Neural cell (in vitro differentiated cells): ENCODE measurements around the gene TSPAN9. TPM values are rescaled to one million over a fixed set of nuclear protein-coding genes. Genes with fewer than 3 reads are reported as not detected.

Experiments
- H2AFZ ChIP-seq: fragments of 200-600, 300-800 bp; sonication (generic), shearing (Covaris generic); 2 replicates; pipeline ENCODE4 v1.6.0; 2014; ENCODE audit warnings: low read depth, mild to moderate bottlenecking, antibody characterized with exemption, low read length, moderate library complexity
- H3F3A ChIP-seq: fragments of 200-600 bp; shearing (Covaris generic); 2 replicates; pipeline ENCODE4 v1.6.1; 2016; ENCODE audit warnings: mild to moderate bottlenecking, moderate library complexity, mixed read lengths, antibody characterized with exemption, low read length; ENCODE audit not compliant: insufficient read depth, poor library complexity, severe bottlenecking
- H3K27ac ChIP-seq: fragments of 200-600, 300-800 bp; sonication (generic), shearing (Covaris generic); 2 replicates; pipeline ENCODE4 v1.5.1; 2014; ENCODE audit warnings: mild to moderate bottlenecking, low read length, moderate library complexity
- H3K27me3 ChIP-seq: fragments of 300-800, 200-600 bp; sonication (generic), shearing (Covaris generic); 2 replicates; pipeline ENCODE4 v1.6.0; 2014; ENCODE audit warnings: mild to moderate bottlenecking, low read depth, low read length, moderate library complexity; ENCODE audit not compliant: insufficient read depth
- H3K36me3 ChIP-seq: fragments of 300-800, 200-600 bp; sonication (generic), shearing (Covaris generic); 2 replicates; pipeline ENCODE4 v1.5.1; 2014; ENCODE audit warnings: mild to moderate bottlenecking, antibody characterized with exemption, low read length, moderate library complexity; ENCODE audit not compliant: insufficient read depth
- H3K4me2 ChIP-seq: fragments of 300-800, 200-600 bp; sonication (generic), shearing (Covaris generic); 2 replicates; pipeline ENCODE4 v1.6.0; 2014; ENCODE audit warnings: mild to moderate bottlenecking, low read length
- H3K4me3 ChIP-seq: fragments of 300-800, 200-600 bp; sonication (generic), shearing (Covaris generic); 2 replicates; pipeline ENCODE4 v1.5.1; 2014; ENCODE audit warnings: mild to moderate bottlenecking, low read length, moderate library complexity
- H3K79me2 ChIP-seq: fragments of 200-600 bp; shearing (Covaris generic); replicated peaks from 2 replicates; pipeline ENCODE4 v1.6.0; 2014; ENCODE audit warnings: mild to moderate bottlenecking, low read length, moderate library complexity; ENCODE audit not compliant: insufficient read depth
- H3K9ac ChIP-seq: fragments of 300-800, 200-600 bp; sonication (generic), shearing (Covaris generic); 2 replicates; pipeline ENCODE4 v1.6.1; 2016; ENCODE audit warnings: mild to moderate bottlenecking, low read length, mixed read lengths
- H3K9me2 ChIP-seq: fragments of 200-600 bp; shearing (Covaris generic); 2 replicates; pipeline ENCODE4 v1.6.1; 2016; ENCODE audit warnings: mild to moderate bottlenecking, low read length, mixed read lengths; ENCODE audit not compliant: insufficient read depth
- H3K9me3 ChIP-seq: fragments of 200-600, 300-800 bp; sonication (generic), shearing (Covaris generic); 2 replicates; pipeline ENCODE4 v1.6.1; 2016; ENCODE audit warnings: mild to moderate bottlenecking, mixed run types, low read length, moderate library complexity, mixed read lengths
- H4K20me1 ChIP-seq: fragments of 200-600 bp; shearing (Covaris generic); 2 replicates; pipeline ENCODE4 v1.6.1; 2016; ENCODE audit warnings: mild to moderate bottlenecking, mixed run types; ENCODE audit not compliant: insufficient read depth
- CTCF ChIP-seq: fragments of 450-650 bp; IDR thresholded peaks from 2 replicates; pipeline ENCODE4 v1.5.1; 2014; ENCODE audit warnings: antibody characterized with exemption, mild to moderate bottlenecking, moderate library complexity; ENCODE audit not compliant: poor library complexity, severe bottlenecking
- EP300 ChIP-seq: fragments of 450-650 bp; conservative IDR thresholded peaks from 2 replicates; pipeline ENCODE4 v1.6.1; 2014; ENCODE audit warnings: antibody characterized with exemption, mild to moderate bottlenecking, moderate library complexity; ENCODE audit not compliant: poor library complexity, severe bottlenecking
- EZH2 ChIP-seq: fragments of 200-600, 300-800 bp; shearing (Covaris generic), sonication (generic); IDR thresholded peaks from 2 replicates; pipeline ENCODE4 v1.6.1; 2014; ENCODE audit warnings: antibody characterized with exemption, low read length, borderline replicate concordance, mild to moderate bottlenecking; ENCODE audit not compliant: insufficient read depth, poor library complexity, severe bottlenecking
- MXI1 ChIP-seq: fragments of 450-650 bp; conservative IDR thresholded peaks from 2 replicates; pipeline ENCODE4 v1.6.1; 2014; ENCODE audit warnings: antibody characterized with exemption, mild to moderate bottlenecking; ENCODE audit not compliant: poor library complexity, severe bottlenecking
- POLR2AphosphoS5 ChIP-seq: IDR thresholded peaks from 2 replicates; pipeline ENCODE4 v1.6.1; 2012
- RAD21 ChIP-seq: fragments of 450-650 bp; conservative IDR thresholded peaks from 2 replicates; pipeline ENCODE4 v1.6.1; 2014; ENCODE audit warnings: antibody characterized with exemption, mild to moderate bottlenecking, moderate library complexity
- SMC3 ChIP-seq: fragments of 450-650 bp; conservative IDR thresholded peaks from 2 replicates; pipeline ENCODE4 v1.6.1; 2014; ENCODE audit warnings: antibody characterized with exemption, mild to moderate bottlenecking, moderate library complexity; ENCODE audit not compliant: poor library complexity
- TAF1 ChIP-seq: IDR thresholded peaks from 2 replicates; pipeline ENCODE4 v1.6.1; 2012; ENCODE audit warnings: low read depth
- polyA plus RNA-seq: library from polyadenylated mRNA; depleted of rRNA; stranded (reverse); fragments of >200 nt; gene quantifications from 2 replicates; pipeline ENCODE4 v1.2.3, GENCODE V29; 2014
- TF ChIP-seq, protein P1 (sequence below): IDR thresholded peaks from 2 replicates; pipeline ENCODE4 v1.6.1; 2012; ENCODE audit warnings: borderline replicate concordance

Gene TSPAN9
- polyA plus RNA-seq, 1 donor from 2014 or later, result 11.9 TPM

GRCh38 chr12:3152011-3152511 is 74.9 kb downstream of the TSPAN9 start:
- Histone ChIP-seq H3K27me3 (no peaks in the 10 kb centered on the region), H3K9me3 (no peaks in the 10 kb centered on the region), H3F3A (no peaks in the 10 kb centered on the region), H3K4me2 (no peak overlapping the region), H3K27ac (no peak overlapping the region), H3K9ac (no peak overlapping the region), H3K4me3 (no peak overlapping the region), H3K79me2 (no peaks in the 10 kb centered on the region), H4K20me1 (no peaks in the 10 kb centered on the region), H3K9me2 (no peaks in the 10 kb centered on the region), H2AFZ (no peak overlapping the region), H3K36me3 (no peaks in the 10 kb centered on the region)
- TF ChIP-seq CTCF (no peak), RAD21 (no peak), EP300 (no peak), EZH2 (no peak), SMC3 (no peak)
- TF ChIP-seq, protein P1, sequence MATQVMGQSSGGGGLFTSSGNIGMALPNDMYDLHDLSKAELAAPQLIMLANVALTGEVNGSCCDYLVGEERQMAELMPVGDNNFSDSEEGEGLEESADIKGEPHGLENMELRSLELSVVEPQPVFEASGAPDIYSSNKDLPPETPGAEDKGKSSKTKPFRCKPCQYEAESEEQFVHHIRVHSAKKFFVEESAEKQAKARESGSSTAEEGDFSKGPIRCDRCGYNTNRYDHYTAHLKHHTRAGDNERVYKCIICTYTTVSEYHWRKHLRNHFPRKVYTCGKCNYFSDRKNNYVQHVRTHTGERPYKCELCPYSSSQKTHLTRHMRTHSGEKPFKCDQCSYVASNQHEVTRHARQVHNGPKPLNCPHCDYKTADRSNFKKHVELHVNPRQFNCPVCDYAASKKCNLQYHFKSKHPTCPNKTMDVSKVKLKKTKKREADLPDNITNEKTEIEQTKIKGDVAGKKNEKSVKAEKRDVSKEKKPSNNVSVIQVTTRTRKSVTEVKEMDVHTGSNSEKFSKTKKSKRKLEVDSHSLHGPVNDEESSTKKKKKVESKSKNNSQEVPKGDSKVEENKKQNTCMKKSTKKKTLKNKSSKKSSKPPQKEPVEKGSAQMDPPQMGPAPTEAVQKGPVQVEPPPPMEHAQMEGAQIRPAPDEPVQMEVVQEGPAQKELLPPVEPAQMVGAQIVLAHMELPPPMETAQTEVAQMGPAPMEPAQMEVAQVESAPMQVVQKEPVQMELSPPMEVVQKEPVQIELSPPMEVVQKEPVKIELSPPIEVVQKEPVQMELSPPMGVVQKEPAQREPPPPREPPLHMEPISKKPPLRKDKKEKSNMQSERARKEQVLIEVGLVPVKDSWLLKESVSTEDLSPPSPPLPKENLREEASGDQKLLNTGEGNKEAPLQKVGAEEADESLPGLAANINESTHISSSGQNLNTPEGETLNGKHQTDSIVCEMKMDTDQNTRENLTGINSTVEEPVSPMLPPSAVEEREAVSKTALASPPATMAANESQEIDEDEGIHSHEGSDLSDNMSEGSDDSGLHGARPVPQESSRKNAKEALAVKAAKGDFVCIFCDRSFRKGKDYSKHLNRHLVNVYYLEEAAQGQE, result no peak

DNA sequence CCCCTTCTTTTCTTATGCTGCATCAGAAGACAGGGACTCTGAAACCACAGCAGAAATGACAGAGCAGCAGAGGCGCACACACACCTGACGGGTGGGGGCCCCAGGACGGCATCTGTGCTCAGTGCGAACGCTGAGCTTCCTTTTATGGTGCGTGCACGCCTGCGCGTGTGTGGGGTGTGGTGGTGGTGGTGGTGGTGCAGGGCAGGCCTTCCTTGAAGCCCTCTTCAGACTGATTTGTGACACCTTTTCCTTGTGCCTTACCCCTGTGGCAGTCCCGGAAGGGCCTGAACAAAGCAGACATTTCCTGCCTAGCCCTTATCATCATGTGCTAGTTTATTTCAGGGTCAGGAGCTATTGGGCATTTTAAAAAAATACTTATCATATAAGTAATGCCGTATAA is 75.7 kb downstream of the TSPAN9 start:
- H3K79me2 ChIP-seq, result no peaks in the 10 kb centered on the region
- H3K27ac ChIP-seq, result no peak overlapping the region
- H3K9me2 ChIP-seq, result no peaks in the 10 kb centered on the region
- no peak overlapping the region for H3K9ac ChIP-seq
- no peaks in the 10 kb centered on the region for H3K9me3 ChIP-seq
- H3K36me3 ChIP-seq, result no peaks in the 10 kb centered on the region
- TF ChIP-seq MXI1, result no peak
- no peak for TF ChIP-seq TAF1
- TF ChIP-seq EZH2, result no peak
- TF ChIP-seq RAD21, result no peak
- no peak for TF ChIP-seq POLR2AphosphoS5
- TF ChIP-seq CTCF, result no peak
- no peak for TF ChIP-seq EP300
- TF ChIP-seq, protein P1, result no peak
- TF ChIP-seq SMC3, result no peak
- H3K4me2 ChIP-seq, result no peak overlapping the region
- H2AFZ ChIP-seq, result no peak overlapping the region
- H3F3A ChIP-seq, result no peaks in the 10 kb centered on the region
- no peak overlapping the region for H3K4me3 ChIP-seq
- no peaks in the 10 kb centered on the region for H3K27me3 ChIP-seq
- H4K20me1 ChIP-seq, result no peaks in the 10 kb centered on the region
